T-cell (primary cell): ENCODE results near the gene SPTLC1. TPM values are rescaled to one million over a fixed set of nuclear protein-coding genes. Genes with fewer than 3 reads are reported as not detected.

Source experiments
- ATAC-seq, 4 experiments: fragments of 200-7000 bp in 3 of 4; fragments of 150-1000 bp in 1 of 4; cut with Tn5 transposase; replicated peaks in 1 of 4; 1 replicate in 3 of 4; 2 replicates in 1 of 4; pipeline ENCODE4 v1.10.0; 2021; ENCODE audit warnings: moderate library complexity in 3 of 4, mild to moderate bottlenecking in 2 of 4, moderate number of reproducible peaks in 1 of 4
- CTCF ChIA-PET, 2 donors: fragments of 300-600 bp; sonication (Branson Sonifier 250); formaldehyde crosslinking; loops; one replicate each; lab custom pipeline; 2022; ENCODE audit warnings: antibody characterized with exemption in 2 of 2; lab: Charles Lee
- POLR2A ChIA-PET, 2 donors: fragments of 300-600 bp; sonication (Branson Sonifier 250); formaldehyde crosslinking; loops; one replicate each; lab custom pipeline; 2022; ENCODE audit warnings: antibody characterized with exemption in 2 of 2; lab: Charles Lee
- DNase-seq, 35 experiments: peaks; one replicate each; pipeline versions ENCODE4 v3.0.0 to v3.0.0-alpha.2; 2013 to 2023
- H3K27ac ChIP-seq: one replicate; pipeline ENCODE4 v1.5.1; 2013; ENCODE audit warnings: low read length
- H3K27me3 ChIP-seq, 2 experiments: replicated peaks in 1 of 2; 1 replicate in 1 of 2; 2 replicates in 1 of 2; pipeline versions ENCODE4 v1.6.1 to v1.7.0; 2013; ENCODE audit warnings: low read length in 1 of 2, mixed read lengths in 1 of 2; ENCODE audit not compliant: control insufficient read depth in 2 of 2, insufficient read depth in 2 of 2; ENCODE audit errors: extremely low read depth in 1 of 2
- H3K36me3 ChIP-seq, 2 donors: 1 replicate in 1 of 2; 2 replicates in 1 of 2; pipeline versions ENCODE4 v1.6.1 to v1.7.0; 2013; ENCODE audit warnings: low read length in 1 of 2; ENCODE audit not compliant: control insufficient read depth in 2 of 2, insufficient read depth in 1 of 2; ENCODE audit errors: extremely low read depth in 1 of 2
- H3K4me1 ChIP-seq, 2 experiments: 1 replicate in 1 of 2; 2 replicates in 1 of 2; pipeline versions ENCODE4 v1.6.1 to v1.7.0; 2013; ENCODE audit warnings: low read length in 2 of 2, mixed read lengths in 1 of 2; ENCODE audit not compliant: insufficient read depth in 2 of 2, control insufficient read depth in 1 of 2; ENCODE audit errors: extremely low read depth in 1 of 2
- H3K4me3 ChIP-seq, 2 donors: 1 replicate in 1 of 2; 2 replicates in 1 of 2; pipeline versions ENCODE4 v1.5.1 to v1.7.0; 2013; ENCODE audit warnings: mild to moderate bottlenecking in 2 of 2, low read length in 1 of 2, moderate library complexity in 1 of 2; ENCODE audit not compliant: control insufficient read depth in 1 of 2; ENCODE audit errors: extremely low read depth in 1 of 2
- H3K9me3 ChIP-seq: 2 replicates; pipeline ENCODE4 v1.7.0; 2013
- H3K27ac Mint-ChIP-seq, 2 donors: one replicate each; pipeline ENCODE4 v1.8.0; 2020 to 2021; ENCODE audit warnings: mild to moderate bottlenecking in 2 of 2, mixed read lengths in 2 of 2
- H3K27me3 Mint-ChIP-seq, 2 donors: one replicate each; pipeline ENCODE4 v1.8.0; 2021 to 2022; ENCODE audit warnings: mixed read lengths in 2 of 2
- H3K36me3 Mint-ChIP-seq: one replicate; pipeline ENCODE4 v1.8.0; 2021; ENCODE audit warnings: mixed read lengths
- H3K4me1 Mint-ChIP-seq, 3 donors: one replicate each; pipeline ENCODE4 v1.8.0; 2020 to 2022; ENCODE audit warnings: mixed read lengths in 3 of 3, mild to moderate bottlenecking in 1 of 3
- H3K4me3 Mint-ChIP-seq, 3 donors: one replicate each; pipeline ENCODE4 v1.8.0; 2020 to 2022; ENCODE audit warnings: mild to moderate bottlenecking in 3 of 3, mixed read lengths in 3 of 3, moderate library complexity in 3 of 3
- H3K9me3 Mint-ChIP-seq, 3 donors: one replicate each; pipeline ENCODE4 v1.8.0; 2020 to 2022; ENCODE audit warnings: mixed read lengths in 3 of 3
- WGBS: methylation state at CpG from one replicate; pipeline ENCODE4 v1.1.5; 2013; ENCODE audit warnings: missing lambda C conversion rate; ENCODE audit not compliant: insufficient coverage; 5-methylcytosine and 5-hydroxymethylcytosine counted together
- total RNA-seq, 35 experiments: library from RNA in 6 of 35; stranded (reverse) in 6 of 35; fragments of 120-200 nt in 1 of 35; gene quantifications; one replicate each; pipeline versions ENCODE4 v1.2.1 to v1.2.4 and lab custom pipeline; 2013 to 2026

The SPTLC1 gene
- total RNA-seq, 5 donors from 2014 or later (not counting 1 experiment from before 2014, with no cell fraction given): 40.5 to 51.1 (median 46.1) TPM

DNA sequence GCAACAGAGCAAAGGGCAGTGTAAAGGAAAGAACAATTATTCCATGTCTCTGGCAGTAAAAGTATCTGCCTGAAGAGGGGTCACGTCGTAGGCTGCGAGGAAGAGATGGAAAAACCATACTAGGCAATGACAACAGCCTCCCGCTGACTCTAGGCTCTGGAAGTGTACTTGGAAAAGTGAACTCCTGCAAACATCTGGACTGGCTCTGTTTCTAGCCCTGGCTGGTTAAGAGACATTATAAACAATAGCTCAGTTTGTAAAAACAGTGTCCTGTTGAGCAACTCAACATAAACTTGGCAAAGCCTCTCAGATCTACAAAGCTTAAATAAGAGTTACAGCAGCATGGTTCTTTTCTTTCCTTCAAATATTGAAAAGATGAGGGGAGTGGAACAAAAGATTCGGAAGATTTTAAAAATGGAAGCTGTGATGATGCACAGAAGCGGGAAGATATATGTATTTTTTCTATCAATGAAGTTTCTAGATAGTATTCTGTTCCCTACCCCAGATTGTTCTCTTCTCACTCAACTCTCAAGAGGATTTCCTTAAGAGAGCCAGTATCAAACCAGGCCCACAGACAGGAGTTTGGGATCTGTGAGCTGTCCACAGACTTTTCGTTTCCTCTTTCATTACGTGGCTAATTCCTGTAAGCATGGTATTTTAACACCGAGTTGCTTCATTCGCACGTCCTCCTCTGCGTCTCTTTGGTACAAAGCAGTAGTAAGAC is 79.4 kb downstream of the SPTLC1 start:
- WGBS: 96% methylated on average over 4 of the region's 12 CpGs
- Mint-ChIP-seq H3K4me3 (no peak overlapping the region), H3K36me3 (peaks cover 67% of the 10 kb centered on the region), H3K4me1 (no peaks in the 10 kb centered on the region), H3K27ac (no peak overlapping the region), H3K27me3 (no peaks in the 10 kb centered on the region), H3K9me3 (no peaks in the 10 kb centered on the region)
- no peak overlapping the region for H3K27ac ChIP-seq
- H3K4me1 ChIP-seq: no peaks in the 10 kb centered on the region
- H3K27me3 ChIP-seq: no peaks in the 10 kb centered on the region
- H3K4me3 ChIP-seq: no peak overlapping the region
- POLR2A ChIA-PET: interaction anchor here in 1 of 2 donors (0.6 kb wide), 1 partner anchor 16 kb away, joined by 3 read pairs; no protein-coding TSS in a partner anchor
- DNase-seq: no peak
- ATAC-seq: no peak
- no peaks in the 10 kb centered on the region for H3K9me3 ChIP-seq
- peaks cover 15 to 56% of the 10 kb centered on the region in 2 donors for H3K36me3 ChIP-seq
- CTCF ChIA-PET: no interaction called here

DNA sequence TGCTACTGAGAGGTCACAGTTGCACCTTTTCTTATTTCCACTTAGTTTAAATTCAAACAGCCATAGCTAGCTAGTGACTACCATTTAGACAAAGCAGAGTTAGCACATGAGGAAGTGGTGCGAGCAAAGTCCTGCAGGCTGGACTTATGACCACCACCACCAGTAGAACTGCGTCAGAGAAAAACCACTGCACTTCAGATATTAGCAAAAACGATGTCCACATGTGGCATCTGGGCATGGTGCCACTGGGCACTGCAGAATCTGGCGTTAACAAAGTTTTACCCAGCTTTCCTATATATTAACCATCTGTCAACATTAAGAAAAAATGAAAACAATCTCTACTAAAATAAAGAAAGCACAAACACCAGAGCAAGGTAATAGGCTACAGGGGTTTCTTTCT is 80.1 kb downstream of the SPTLC1 start:
- 100% methylated on average over 2 of the region's 4 CpGs for WGBS
- H3K36me3 Mint-ChIP-seq: peaks cover 67% of the 10 kb centered on the region
- ATAC-seq (no peak), DNase-seq (no peak)
- H3K9me3 Mint-ChIP-seq: no peaks in the 10 kb centered on the region
- H3K27me3 Mint-ChIP-seq: no peaks in the 10 kb centered on the region
- CTCF ChIA-PET: no interaction called here
- Histone ChIP-seq H3K27ac (no peak overlapping the region), H3K36me3 (peaks cover 11 to 55% of the 10 kb centered on the region in 2 donors), H3K27me3 (no peaks in the 10 kb centered on the region), H3K4me3 (no peak overlapping the region), H3K9me3 (no peaks in the 10 kb centered on the region), H3K4me1 (no peaks in the 10 kb centered on the region)
- H3K4me1 Mint-ChIP-seq: no peaks in the 10 kb centered on the region
- H3K27ac Mint-ChIP-seq: no peak overlapping the region
- no peak overlapping the region for H3K4me3 Mint-ChIP-seq
- POLR2A ChIA-PET: no interaction called here

DNA sequence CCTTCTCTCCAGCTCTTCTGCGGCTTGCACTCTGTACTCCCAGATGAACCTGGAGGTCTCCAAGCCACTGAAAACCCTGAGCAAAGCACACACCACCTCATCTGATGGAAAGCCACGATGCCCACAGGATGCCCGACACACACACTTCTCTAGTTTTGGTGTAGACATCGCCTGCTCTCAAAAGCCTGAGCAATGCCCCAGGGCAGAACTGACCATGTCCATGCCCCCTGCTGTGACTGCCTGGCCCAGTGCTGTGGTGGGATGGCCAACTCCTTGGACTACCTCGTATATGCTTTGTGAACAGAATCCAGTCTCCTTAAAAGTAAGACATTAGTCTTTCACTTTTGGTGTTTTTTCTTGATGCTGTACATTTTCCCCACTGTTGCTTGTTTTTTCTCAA is 81.2 kb downstream of the SPTLC1 start:
- 96% methylated on average over 5 of the region's 5 CpGs for whole genome bisulfite sequencing
- Mint-ChIP-seq H3K36me3 (peaks cover 68% of the 10 kb centered on the region), H3K9me3 (no peaks in the 10 kb centered on the region), H3K27me3 (no peaks in the 10 kb centered on the region), H3K4me1 (no peaks in the 10 kb centered on the region), H3K27ac (no peak overlapping the region), H3K4me3 (no peak overlapping the region)
- H3K36me3 ChIP-seq: peaks cover 11 to 55% of the 10 kb centered on the region in 2 donors
- H3K9me3 ChIP-seq: no peaks in the 10 kb centered on the region
- no peak for DNase-seq
- POLR2A ChIA-PET: no interaction called here
- H3K27ac ChIP-seq: no peak overlapping the region
- ATAC-seq: no peak
- CTCF ChIA-PET: no interaction called here
- H3K4me1 ChIP-seq: no peaks in the 10 kb centered on the region
- no peaks in the 10 kb centered on the region for H3K27me3 ChIP-seq
- no peak overlapping the region for H3K4me3 ChIP-seq

DNA sequence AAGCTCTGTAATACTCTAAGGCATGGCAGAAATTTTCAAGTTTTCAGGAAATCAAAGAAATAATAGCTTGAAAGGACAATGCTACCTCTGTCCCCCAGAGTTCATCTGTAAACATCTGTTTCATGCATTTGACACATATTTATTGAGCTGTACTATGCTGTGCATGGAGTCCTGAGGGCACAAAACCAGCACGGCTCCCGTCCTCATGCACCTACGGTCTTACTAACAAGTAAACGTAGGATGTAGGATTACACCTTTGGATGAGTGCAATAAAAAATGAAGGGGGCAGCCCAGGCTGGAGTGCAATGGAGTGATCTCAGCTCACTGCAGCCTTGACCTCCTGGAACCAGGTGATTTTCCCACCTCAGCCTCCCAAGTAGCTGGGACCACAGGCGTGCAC is 81.9 kb downstream of the SPTLC1 start:
- no peaks in the 10 kb centered on the region for H3K9me3 ChIP-seq
- H3K27me3 ChIP-seq: no peaks in the 10 kb centered on the region
- ChIA-PET POLR2A (no interaction called here), CTCF (no interaction called here)
- no peak for DNase-seq
- peaks cover 11 to 53% of the 10 kb centered on the region in 2 donors for H3K36me3 ChIP-seq
- Mint-ChIP-seq H3K27ac (no peak overlapping the region), H3K27me3 (no peaks in the 10 kb centered on the region), H3K36me3 (peaks cover 61% of the 10 kb centered on the region), H3K4me3 (no peak overlapping the region), H3K9me3 (no peaks in the 10 kb centered on the region), H3K4me1 (no peaks in the 10 kb centered on the region)
- no peak overlapping the region for H3K27ac ChIP-seq
- no peaks in the 10 kb centered on the region for H3K4me1 ChIP-seq
- no peak overlapping the region for H3K4me3 ChIP-seq
- no peak for ATAC-seq
- WGBS: 98% methylated on average over 5 of the region's 5 CpGs

DNA sequence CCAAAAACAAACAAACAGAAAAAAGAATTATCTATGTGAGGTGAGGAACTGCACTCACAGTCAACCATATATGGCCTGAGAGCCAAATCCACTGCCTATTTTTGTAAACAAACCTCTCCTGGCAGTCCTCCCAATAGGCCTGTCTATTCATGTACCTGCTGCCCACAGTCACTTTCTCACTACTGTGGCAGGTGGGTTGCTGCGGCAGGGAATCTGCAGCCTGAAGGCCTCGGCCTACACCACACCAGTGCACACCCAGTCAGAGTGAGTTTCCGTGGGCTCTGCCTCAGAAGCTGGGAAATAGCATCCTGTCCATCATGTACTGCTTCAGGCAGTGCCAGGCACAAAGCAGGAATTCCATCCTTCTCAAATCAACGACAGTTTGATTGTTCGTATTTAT is 82.3 kb downstream of the SPTLC1 start:
- ATAC-seq (no peak), DNase-seq (no peak)
- no peaks in the 10 kb centered on the region for H3K4me1 Mint-ChIP-seq
- H3K27ac ChIP-seq: no peak overlapping the region
- no peaks in the 10 kb centered on the region for H3K27me3 ChIP-seq
- peaks cover 8 to 49% of the 10 kb centered on the region in 2 donors for H3K36me3 ChIP-seq
- no peak overlapping the region for H3K4me3 Mint-ChIP-seq
- peaks cover 58% of the 10 kb centered on the region for H3K36me3 Mint-ChIP-seq
- H3K27ac Mint-ChIP-seq: no peak overlapping the region
- ChIA-PET CTCF (interaction anchor here in 1 of 2 donors (0.6 kb wide), 1 partner anchor 210 kb away, joined by 3 read pairs; no protein-coding TSS in a partner anchor), POLR2A (no interaction called here)
- H3K4me3 ChIP-seq: no peak overlapping the region
- no peaks in the 10 kb centered on the region for H3K4me1 ChIP-seq
- no peaks in the 10 kb centered on the region for H3K9me3 Mint-ChIP-seq
- whole genome bisulfite sequencing: 100% methylated on average over 4 of the region's 5 CpGs
- H3K9me3 ChIP-seq: no peaks in the 10 kb centered on the region
- no peaks in the 10 kb centered on the region for H3K27me3 Mint-ChIP-seq

DNA sequence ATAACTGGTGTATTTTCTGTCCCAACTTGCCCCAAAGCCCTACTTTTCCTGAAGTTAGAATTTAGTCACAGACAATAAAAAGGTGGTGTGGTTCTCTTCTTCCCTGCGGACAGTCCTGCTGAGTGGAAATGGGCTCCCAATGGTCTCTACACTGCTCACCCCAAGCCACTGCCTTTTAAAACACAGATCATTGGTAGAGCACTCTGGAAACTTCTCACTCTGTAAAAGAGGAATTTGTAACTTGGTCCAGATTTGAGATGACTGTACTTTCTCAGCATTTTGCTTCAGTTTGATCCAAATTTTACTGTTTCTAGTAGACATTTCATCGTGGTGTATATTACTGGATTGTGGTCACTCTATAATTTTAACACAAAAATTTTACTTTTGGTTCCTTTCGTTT is 84.8 kb downstream of the SPTLC1 start:
- peaks cover 7 to 25% of the 10 kb centered on the region in 2 donors for H3K36me3 ChIP-seq

More for the DNA sequence above, 84.8 kb downstream of the SPTLC1 start:
- Mint-ChIP-seq H3K27me3 (no peaks in the 10 kb centered on the region), H3K36me3 (peaks cover 45% of the 10 kb centered on the region), H3K4me3 (no peak overlapping the region), H3K4me1 (no peaks in the 10 kb centered on the region), H3K9me3 (peaks cover 0 to 3% (median 0%) of the 10 kb centered on the region in 3 donors), H3K27ac (no peak overlapping the region)
- H3K4me1 ChIP-seq: no peaks in the 10 kb centered on the region
- H3K9me3 ChIP-seq: no peaks in the 10 kb centered on the region
- no peak overlapping the region for H3K4me3 ChIP-seq
- H3K27me3 ChIP-seq: no peaks in the 10 kb centered on the region
- POLR2A ChIA-PET: no interaction called here
- CTCF ChIA-PET: no interaction called here
- DNase-seq: no peak
- WGBS: no CpG with 5 or more reads among the region's 3 CpGs
- no peak for ATAC-seq
- no peak overlapping the region for H3K27ac ChIP-seq
